ENCODE measurements around the gene WNT9A. TPM values are rescaled to one million over a fixed set of nuclear protein-coding genes. Genes with fewer than 3 reads are reported as not detected.
"Not testable (repeated sequence)": the region's sequence is repeated elsewhere in the genome, so short reads cannot be mapped to it uniquely, and the experiment has no call there.

Gene WNT9A
- total RNA-seq, 1 donor from 2014 or later, result 2.1 TPM

- Histone ChIP-seq H3K27ac (ENCODE audit: low read depth, low read length) (no peak overlapping the region), H3K9me3 (ENCODE audit: control insufficient read depth in 3 of 3, low read length in 3 of 3) (no peaks in the 10 kb centered on the region), H3K4me1 (ENCODE audit: control insufficient read depth in 3 of 3, insufficient read depth in 3 of 3, low read length in 3 of 3) (peaks cover 8 to 11% (median 11%) of the 10 kb centered on the region in 3 donors), H3K36me3 (ENCODE audit: control insufficient read depth in 3 of 3, insufficient read depth in 3 of 3, low read length in 3 of 3) (no peaks in the 10 kb centered on the region), H3K27me3 (ENCODE audit: control insufficient read depth in 3 of 3, insufficient read depth in 3 of 3, low read length in 3 of 3) (peaks cover 0 to 10% (median 5%) of the 10 kb centered on the region in 3 donors), H3K4me3 (ENCODE audit: low read length in 3 of 3) (no peak overlapping the region), H3K9ac (ENCODE audit: low read depth in 1 of 3, low read length in 3 of 3) (no peak overlapping the region)
Observed at GRCh38 chr1:227885135-227885647, 62.5 kb downstream of the WNT9A start.

- H3K9ac ChIP-seq (ENCODE audit: low read depth in 1 of 3, low read length in 3 of 3), result no peak overlapping the region
- no peak overlapping the region for H3K27ac ChIP-seq (ENCODE audit: low read depth, low read length)
- H3K4me1 ChIP-seq (ENCODE audit: control insufficient read depth in 3 of 3, insufficient read depth in 3 of 3, low read length in 3 of 3), result peaks cover 8 to 11% (median 11%) of the 10 kb centered on the region in 3 donors
- no peaks in the 10 kb centered on the region for H3K36me3 ChIP-seq (ENCODE audit: control insufficient read depth in 3 of 3, insufficient read depth in 3 of 3, low read length in 3 of 3)
- H3K27me3 ChIP-seq (ENCODE audit: control insufficient read depth in 3 of 3, insufficient read depth in 3 of 3, low read length in 3 of 3), result peaks cover 0 to 10% (median 5%) of the 10 kb centered on the region in 3 donors
- no peak overlapping the region for H3K4me3 ChIP-seq (ENCODE audit: low read length in 3 of 3)
- H3K9me3 ChIP-seq (ENCODE audit: control insufficient read depth in 3 of 3, low read length in 3 of 3), result no peaks in the 10 kb centered on the region
Observed at GRCh38 chr1:227884370-227885134, 63.2 kb downstream of the WNT9A start.

DNA sequence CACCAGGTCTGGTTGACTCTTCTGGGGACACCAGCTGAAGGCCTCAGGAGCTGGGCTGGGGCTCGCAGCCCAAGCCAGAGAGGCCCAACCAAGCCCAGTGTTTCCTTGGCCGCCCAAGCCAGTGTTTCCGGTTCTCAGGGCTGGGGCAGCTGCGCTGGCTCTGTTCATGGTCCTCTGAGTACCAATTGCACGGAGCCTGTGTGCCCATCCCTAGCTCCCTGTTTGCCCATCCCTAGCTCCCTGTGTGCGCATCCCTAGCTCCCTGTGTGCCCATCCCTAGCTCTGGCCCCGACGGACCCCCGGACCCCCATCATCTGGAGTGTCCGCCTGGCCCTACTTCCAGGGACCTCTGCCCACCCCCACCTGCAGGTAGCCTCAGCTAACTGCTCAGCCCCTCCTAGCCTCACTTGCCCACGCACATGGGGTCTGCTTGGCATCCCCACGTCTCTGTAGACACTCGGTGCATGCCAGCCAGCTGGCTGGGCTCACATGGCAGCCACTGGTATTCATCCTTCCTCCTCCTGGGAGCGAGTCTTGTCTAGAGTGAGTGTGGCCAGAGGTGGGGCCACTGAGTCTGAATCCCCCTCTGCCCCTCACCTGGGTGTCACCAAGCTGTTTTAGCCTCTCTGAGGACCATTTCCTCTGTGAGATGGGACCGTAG lies 64.0 kb downstream of the WNT9A start:
- no peaks in the 10 kb centered on the region for H3K9me3 ChIP-seq (ENCODE audit: control insufficient read depth in 3 of 3, low read length in 3 of 3)
- peaks cover 0 to 10% (median 5%) of the 10 kb centered on the region in 3 donors for H3K27me3 ChIP-seq (ENCODE audit: control insufficient read depth in 3 of 3, insufficient read depth in 3 of 3, low read length in 3 of 3)
- H3K36me3 ChIP-seq (ENCODE audit: control insufficient read depth in 3 of 3, insufficient read depth in 3 of 3, low read length in 3 of 3), result no peaks in the 10 kb centered on the region
- no peak overlapping the region for H3K4me3 ChIP-seq (ENCODE audit: low read length in 3 of 3)
- no peak overlapping the region for H3K9ac ChIP-seq (ENCODE audit: low read depth in 1 of 3, low read length in 3 of 3)
- no peak overlapping the region for H3K27ac ChIP-seq (ENCODE audit: low read depth, low read length)
- peaks cover 8 to 11% (median 11%) of the 10 kb centered on the region in 3 donors for H3K4me1 ChIP-seq (ENCODE audit: control insufficient read depth in 3 of 3, insufficient read depth in 3 of 3, low read length in 3 of 3)

DNA sequence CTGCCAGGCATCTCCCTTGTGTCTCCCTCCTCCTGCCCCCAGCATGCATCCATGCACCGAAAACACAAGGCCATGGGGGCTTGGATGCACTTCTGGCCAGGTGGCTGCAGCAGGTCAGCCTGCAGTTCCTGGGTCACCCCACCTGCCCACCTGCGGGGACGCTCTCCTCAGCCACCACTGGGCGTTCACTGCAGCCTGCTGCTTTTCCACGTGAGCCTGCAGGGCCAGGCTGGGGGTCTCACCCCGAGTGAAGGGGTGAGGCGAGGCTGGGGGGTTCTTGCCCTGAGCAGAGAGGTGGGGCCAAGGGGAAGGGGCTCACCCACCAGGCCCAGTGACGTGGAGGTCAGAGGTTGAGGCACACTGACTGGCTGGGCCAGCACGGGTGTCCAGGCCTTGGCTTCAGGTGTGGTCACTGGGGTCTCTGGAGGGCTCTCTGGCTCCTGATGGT lies 64.6 kb downstream of the WNT9A start:
- H3K9me3 ChIP-seq (ENCODE audit: control insufficient read depth in 3 of 3, low read length in 3 of 3), result no peaks in the 10 kb centered on the region
- H3K9ac ChIP-seq (ENCODE audit: low read depth in 1 of 3, low read length in 3 of 3), result no peak overlapping the region
- no peak overlapping the region for H3K4me3 ChIP-seq (ENCODE audit: low read length in 3 of 3)
- H3K36me3 ChIP-seq (ENCODE audit: control insufficient read depth in 3 of 3, insufficient read depth in 3 of 3, low read length in 3 of 3), result no peaks in the 10 kb centered on the region
- no peak overlapping the region for H3K27ac ChIP-seq (ENCODE audit: low read depth, low read length)
- peaks cover 8 to 11% (median 11%) of the 10 kb centered on the region in 3 donors for H3K4me1 ChIP-seq (ENCODE audit: control insufficient read depth in 3 of 3, insufficient read depth in 3 of 3, low read length in 3 of 3)
- peaks cover 0 to 10% (median 5%) of the 10 kb centered on the region in 3 donors for H3K27me3 ChIP-seq (ENCODE audit: control insufficient read depth in 3 of 3, insufficient read depth in 3 of 3, low read length in 3 of 3)

GRCh38 chr1:227880342-227880924 lies 67.3 kb downstream of the WNT9A start:
- H3K27ac ChIP-seq (ENCODE audit: low read depth, low read length), result no peak overlapping the region
- H3K9me3 ChIP-seq (ENCODE audit: control insufficient read depth in 3 of 3, low read length in 3 of 3), result no peaks in the 10 kb centered on the region
- no peaks in the 10 kb centered on the region for H3K36me3 ChIP-seq (ENCODE audit: control insufficient read depth in 3 of 3, insufficient read depth in 3 of 3, low read length in 3 of 3)
- no peak overlapping the region for H3K4me3 ChIP-seq (ENCODE audit: low read length in 3 of 3)
- peaks cover 0 to 2% (median 0%) of the 10 kb centered on the region in 3 donors for H3K27me3 ChIP-seq (ENCODE audit: control insufficient read depth in 3 of 3, insufficient read depth in 3 of 3, low read length in 3 of 3)
- H3K9ac ChIP-seq (ENCODE audit: low read depth in 1 of 3, low read length in 3 of 3), result no peak overlapping the region
- H3K4me1 ChIP-seq (ENCODE audit: control insufficient read depth in 3 of 3, insufficient read depth in 3 of 3, low read length in 3 of 3), result peaks cover 1 to 3% (median 3%) of the 10 kb centered on the region in 3 donors

- H3K9ac ChIP-seq (ENCODE audit: low read depth in 1 of 3, low read length in 3 of 3); H3K4me1 ChIP-seq (ENCODE audit: control insufficient read depth in 3 of 3, insufficient read depth in 3 of 3, low read length in 3 of 3); H3K9me3 ChIP-seq (ENCODE audit: control insufficient read depth in 3 of 3, low read length in 3 of 3); H3K27ac ChIP-seq (ENCODE audit: low read depth, low read length); H3K4me3 ChIP-seq (ENCODE audit: low read length in 3 of 3); H3K36me3 ChIP-seq (ENCODE audit: control insufficient read depth in 3 of 3, insufficient read depth in 3 of 3, low read length in 3 of 3); H3K27me3 ChIP-seq (ENCODE audit: control insufficient read depth in 3 of 3, insufficient read depth in 3 of 3, low read length in 3 of 3): not testable (repeated sequence)
Observed at GRCh38 chr1:227877810-227878209, 69.9 kb downstream of the WNT9A start.

DNA sequence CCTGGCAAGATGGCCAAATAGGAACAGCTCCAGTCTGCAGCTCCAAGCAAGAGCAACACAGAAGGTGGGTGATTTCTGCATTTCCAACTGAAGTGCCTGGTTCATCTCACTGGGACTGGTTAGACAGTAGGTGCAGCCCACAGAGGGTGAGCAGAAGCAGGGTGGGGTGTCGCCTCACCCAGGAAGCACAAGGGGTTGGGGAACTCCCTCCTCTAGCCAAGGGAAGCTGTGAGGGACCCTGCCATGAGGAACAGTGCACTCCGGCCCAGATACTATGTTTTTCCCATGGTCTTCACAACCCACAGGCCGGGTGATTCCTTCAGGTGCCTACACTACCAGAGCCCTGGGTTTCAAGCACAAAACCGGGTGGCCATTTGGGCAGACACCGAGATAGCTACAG lies 75.8 kb downstream of the WNT9A start:
- H3K27ac ChIP-seq (ENCODE audit: low read depth, low read length); H3K9ac ChIP-seq (ENCODE audit: low read depth in 1 of 3, low read length in 3 of 3); H3K27me3 ChIP-seq (ENCODE audit: control insufficient read depth in 3 of 3, insufficient read depth in 3 of 3, low read length in 3 of 3); H3K9me3 ChIP-seq (ENCODE audit: control insufficient read depth in 3 of 3, low read length in 3 of 3); H3K4me3 ChIP-seq (ENCODE audit: low read length in 3 of 3); H3K36me3 ChIP-seq (ENCODE audit: control insufficient read depth in 3 of 3, insufficient read depth in 3 of 3, low read length in 3 of 3); H3K4me1 ChIP-seq (ENCODE audit: control insufficient read depth in 3 of 3, insufficient read depth in 3 of 3, low read length in 3 of 3): not testable (repeated sequence)

DNA sequence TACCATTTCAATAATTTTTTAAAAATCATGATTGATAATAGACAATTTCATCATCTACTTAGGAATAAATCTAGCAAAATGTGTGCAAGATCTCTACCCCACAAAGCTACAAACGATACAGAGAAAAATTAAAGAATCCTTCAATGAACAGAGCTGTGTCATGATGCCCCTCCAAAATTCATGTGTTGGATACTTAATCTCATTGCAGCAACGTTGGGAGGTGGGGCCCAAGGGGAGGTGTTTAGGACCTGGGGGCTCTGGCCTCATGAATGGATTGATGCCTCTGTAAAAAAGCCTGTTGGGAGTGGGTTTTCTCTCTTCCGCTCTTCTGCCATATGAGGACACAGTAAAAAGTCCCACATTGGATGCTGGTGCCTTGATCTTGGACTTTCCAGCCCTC lies 77.4 kb downstream of the WNT9A start:
- Histone ChIP-seq H3K9ac (ENCODE audit: low read depth in 1 of 3, low read length in 3 of 3) (no peak overlapping the region), H3K27me3 (ENCODE audit: control insufficient read depth in 3 of 3, insufficient read depth in 3 of 3, low read length in 3 of 3) (no peaks in the 10 kb centered on the region), H3K9me3 (ENCODE audit: control insufficient read depth in 3 of 3, low read length in 3 of 3) (peaks cover 0 to 3% (median under 1%) of the 10 kb centered on the region in 3 donors), H3K4me3 (ENCODE audit: low read length in 3 of 3) (no peak overlapping the region), H3K4me1 (ENCODE audit: control insufficient read depth in 3 of 3, insufficient read depth in 3 of 3, low read length in 3 of 3) (no peaks in the 10 kb centered on the region), H3K27ac (ENCODE audit: low read depth, low read length) (no peak overlapping the region), H3K36me3 (ENCODE audit: control insufficient read depth in 3 of 3, insufficient read depth in 3 of 3, low read length in 3 of 3) (no peaks in the 10 kb centered on the region)

DNA sequence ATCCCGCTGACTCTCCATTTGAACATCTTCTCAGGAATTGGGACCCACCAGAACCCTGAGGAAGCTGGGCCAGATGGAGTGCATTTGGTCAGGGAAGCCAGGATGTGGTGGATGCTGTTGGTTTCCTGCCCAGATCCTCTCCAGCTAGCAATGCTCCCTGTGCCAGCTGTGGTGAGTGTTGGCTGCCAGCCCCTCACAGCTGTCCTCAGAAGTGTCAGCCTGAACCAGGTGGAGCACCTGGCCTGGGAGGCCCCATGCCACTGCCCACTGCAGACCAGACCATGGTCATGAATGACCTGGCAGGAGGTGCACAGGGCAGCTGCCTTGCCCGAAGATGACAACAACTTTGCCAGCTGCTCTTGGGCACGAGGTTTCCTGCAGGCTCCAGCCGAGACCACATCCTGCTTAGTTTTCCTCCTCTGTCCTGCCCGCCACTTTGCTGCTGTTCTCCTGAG lies 77.9 kb downstream of the WNT9A start:
- Histone ChIP-seq H3K9ac (ENCODE audit: low read depth in 1 of 3, low read length in 3 of 3) (no peak overlapping the region), H3K27ac (ENCODE audit: low read depth, low read length) (no peak overlapping the region), H3K9me3 (ENCODE audit: control insufficient read depth in 3 of 3, low read length in 3 of 3) (peaks cover 3 to 5% (median 3%) of the 10 kb centered on the region in 3 donors), H3K4me3 (ENCODE audit: low read length in 3 of 3) (no peak overlapping the region), H3K36me3 (ENCODE audit: control insufficient read depth in 3 of 3, insufficient read depth in 3 of 3, low read length in 3 of 3) (no peaks in the 10 kb centered on the region), H3K4me1 (ENCODE audit: control insufficient read depth in 3 of 3, insufficient read depth in 3 of 3, low read length in 3 of 3) (no peaks in the 10 kb centered on the region), H3K27me3 (ENCODE audit: control insufficient read depth in 3 of 3, insufficient read depth in 3 of 3, low read length in 3 of 3) (no peaks in the 10 kb centered on the region)
